ENCODE results near the gene ACVR1.

Gene ACVR1

DNA sequence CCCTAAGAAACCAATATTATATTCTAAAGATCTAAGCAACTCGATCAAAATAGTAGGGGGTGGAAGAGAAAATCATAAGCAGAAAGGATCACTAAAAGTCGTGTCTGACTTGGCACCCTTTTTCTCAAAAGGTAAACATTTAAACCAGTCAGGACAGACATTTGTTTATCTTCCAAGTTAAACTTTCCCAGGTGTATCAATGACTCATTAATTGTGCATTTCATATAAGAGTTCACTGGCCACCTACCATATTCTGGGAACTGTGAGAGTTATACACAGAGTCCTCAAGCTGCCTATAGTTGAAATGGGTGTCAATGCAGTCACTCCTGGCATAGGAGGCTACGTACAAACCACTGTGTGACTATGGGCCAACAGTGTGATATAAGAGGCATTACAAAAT is 4.8 kb upstream of the ACVR1 start:
- no peak overlapping the region for H3K4me3 ChIP-seq (ENCODE audit: low read length)
- TF ChIP-seq, protein P1, sequence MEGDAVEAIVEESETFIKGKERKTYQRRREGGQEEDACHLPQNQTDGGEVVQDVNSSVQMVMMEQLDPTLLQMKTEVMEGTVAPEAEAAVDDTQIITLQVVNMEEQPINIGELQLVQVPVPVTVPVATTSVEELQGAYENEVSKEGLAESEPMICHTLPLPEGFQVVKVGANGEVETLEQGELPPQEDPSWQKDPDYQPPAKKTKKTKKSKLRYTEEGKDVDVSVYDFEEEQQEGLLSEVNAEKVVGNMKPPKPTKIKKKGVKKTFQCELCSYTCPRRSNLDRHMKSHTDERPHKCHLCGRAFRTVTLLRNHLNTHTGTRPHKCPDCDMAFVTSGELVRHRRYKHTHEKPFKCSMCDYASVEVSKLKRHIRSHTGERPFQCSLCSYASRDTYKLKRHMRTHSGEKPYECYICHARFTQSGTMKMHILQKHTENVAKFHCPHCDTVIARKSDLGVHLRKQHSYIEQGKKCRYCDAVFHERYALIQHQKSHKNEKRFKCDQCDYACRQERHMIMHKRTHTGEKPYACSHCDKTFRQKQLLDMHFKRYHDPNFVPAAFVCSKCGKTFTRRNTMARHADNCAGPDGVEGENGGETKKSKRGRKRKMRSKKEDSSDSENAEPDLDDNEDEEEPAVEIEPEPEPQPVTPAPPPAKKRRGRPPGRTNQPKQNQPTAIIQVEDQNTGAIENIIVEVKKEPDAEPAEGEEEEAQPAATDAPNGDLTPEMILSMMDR (conservative IDR thresholded peaks at IDR 0.05; ENCODE audit: low read length), result no peak
- no peak for DNase-seq (ENCODE audit: low read depth)

DNA sequence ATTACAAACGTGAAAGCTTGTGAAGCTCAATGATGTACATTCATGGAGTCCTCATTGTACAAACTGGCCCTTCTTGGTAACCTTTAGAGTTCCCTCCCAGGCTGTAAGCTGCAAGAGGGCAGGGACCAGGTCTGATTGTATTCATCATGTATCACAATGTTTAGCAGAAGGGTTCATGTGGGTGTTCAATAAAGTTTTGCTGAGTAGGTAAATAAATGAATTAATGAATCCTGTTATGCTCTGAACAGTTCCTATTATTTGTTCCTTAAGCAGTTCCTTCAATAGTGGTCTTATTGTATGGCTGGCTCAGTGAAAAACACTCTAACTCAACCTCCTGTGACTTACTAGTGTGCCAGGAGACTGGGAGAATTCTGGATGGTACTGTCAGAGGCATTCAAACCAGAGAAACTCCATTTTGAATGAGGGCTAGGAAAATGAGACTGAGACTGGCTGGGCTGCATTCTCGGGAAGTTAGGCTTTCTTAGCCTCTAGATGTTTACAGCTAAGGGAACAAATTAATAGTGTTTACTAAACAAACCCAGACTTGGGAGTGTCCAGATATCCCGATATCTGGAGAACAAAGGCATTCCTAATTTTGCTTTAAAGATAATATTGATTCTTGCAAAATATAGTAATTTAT is 1.8 kb upstream of the ACVR1 start:
- no peak for DNase-seq (ENCODE audit: low read depth)
- no peak overlapping the region for H3K4me3 ChIP-seq (ENCODE audit: low read length)
- TF ChIP-seq, protein P1 (conservative IDR thresholded peaks at IDR 0.05; ENCODE audit: low read length), result no peak

DNA sequence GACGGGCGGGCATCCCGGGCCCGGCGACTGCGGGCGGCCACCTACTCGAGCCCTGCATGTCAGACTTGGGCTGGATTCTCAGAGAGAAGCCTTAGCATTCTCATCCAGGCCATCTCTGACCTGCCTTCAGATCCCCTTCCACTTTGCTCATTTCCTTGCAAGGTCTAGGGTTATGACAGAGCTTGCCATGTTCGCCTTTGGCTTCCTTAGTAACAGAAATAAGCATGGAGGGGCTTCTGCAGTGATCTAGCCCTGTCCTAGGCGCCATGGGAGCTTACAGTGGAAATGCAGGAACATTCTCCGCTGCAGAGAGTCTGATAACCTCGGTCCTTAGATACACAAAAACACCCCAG is 632 bp upstream of the ACVR1 start:
- DNase-seq (ENCODE audit: low read depth), result no peak
- TF ChIP-seq, protein P1 (conservative IDR thresholded peaks at IDR 0.05; ENCODE audit: low read length), result no peak
- H3K4me3 ChIP-seq (ENCODE audit: low read length), result peak overlapping the region; percentile 68

DNA sequence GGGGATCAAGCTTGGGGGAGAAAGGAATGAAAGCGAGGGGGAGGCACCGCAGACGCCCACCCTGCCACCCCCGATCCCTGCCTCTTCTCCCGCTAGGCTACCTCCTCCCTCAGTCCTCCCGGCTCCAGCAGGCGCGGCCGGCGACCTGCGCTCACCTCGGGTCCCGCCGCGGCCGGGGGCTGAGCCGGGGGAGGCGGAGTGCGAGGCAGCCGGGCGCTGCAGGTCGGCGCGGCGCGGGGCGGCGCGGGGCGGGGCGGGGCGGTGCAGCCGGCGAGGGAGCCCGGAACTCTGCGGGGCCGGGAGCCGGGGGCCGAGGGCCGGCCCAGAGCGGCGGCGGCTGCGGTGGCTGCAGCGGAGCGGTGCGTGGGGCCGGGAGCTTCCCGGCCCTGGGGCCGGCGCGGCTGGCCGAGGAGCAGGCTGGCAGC is 477 bp downstream of the ACVR1 start:
- no peak for DNase-seq (ENCODE audit: low read depth)
- TF ChIP-seq, protein P1 (conservative IDR thresholded peaks at IDR 0.05; ENCODE audit: low read length), result no peak
- H3K4me3 ChIP-seq (ENCODE audit: low read length), result peak overlapping the region; percentile 84

DNA sequence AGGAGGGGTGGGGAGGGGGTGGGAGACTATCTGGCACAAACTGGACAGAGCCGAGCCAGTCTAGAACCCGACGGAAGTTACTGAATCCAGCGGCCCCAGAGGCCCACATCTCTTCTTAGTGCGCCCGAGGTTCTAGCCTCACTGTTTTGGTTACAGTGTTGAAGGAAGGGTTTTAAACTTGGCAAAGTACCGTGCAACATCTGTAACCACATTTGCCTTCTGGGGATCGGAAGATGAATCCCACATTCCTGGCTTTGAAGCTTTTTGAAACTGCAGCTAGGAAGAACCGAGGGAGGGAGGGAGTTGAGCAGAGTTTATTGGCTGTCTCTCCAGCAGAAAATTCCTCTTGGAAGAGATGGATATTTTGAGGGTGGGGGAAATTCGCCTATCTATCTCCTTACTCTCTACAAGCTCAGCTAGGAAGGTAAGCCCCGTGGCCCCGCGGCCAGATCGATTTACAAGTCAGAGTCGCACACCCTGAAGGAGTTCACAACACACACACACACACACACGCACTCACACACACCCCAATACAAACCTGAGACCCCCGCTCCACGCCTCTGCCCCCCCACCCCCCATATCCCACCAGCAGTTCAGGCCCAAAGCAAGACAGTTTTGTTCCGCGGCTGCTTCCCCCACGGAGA is 1.0 kb downstream of the ACVR1 start:
- peak; percentile 97 for DNase-seq (ENCODE audit: low read depth)
- TF ChIP-seq, protein P1 (conservative IDR thresholded peaks at IDR 0.05; ENCODE audit: low read length), result no peak
- H3K4me3 ChIP-seq (ENCODE audit: low read length), result peak overlapping the region; percentile 84

DNA sequence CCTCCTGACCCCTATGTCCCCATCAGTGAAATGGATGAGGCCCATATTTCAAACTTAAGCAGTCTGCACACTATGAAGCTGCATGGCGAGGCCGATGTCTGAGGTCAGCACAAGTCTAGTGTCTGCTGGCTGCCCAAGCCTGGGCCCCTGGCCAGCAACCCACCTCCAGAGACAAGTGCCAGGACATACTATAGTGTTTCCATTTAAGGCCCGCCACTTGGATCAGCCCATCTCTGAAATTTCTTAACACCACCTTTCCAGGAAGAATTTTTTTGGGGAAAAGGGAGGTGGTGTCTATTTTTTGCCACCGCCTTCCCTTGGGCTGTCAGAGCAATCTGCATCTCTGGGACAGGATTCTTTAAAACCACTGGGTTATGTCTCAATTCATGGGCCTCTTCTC is 1.8 kb downstream of the ACVR1 start:
- H3K4me3 ChIP-seq (ENCODE audit: low read length), result peak overlapping the region; percentile 84
- TF ChIP-seq, protein P1 (conservative IDR thresholded peaks at IDR 0.05; ENCODE audit: low read length), result no peak
- peak; percentile 31 for DNase-seq (ENCODE audit: low read depth)

DNA sequence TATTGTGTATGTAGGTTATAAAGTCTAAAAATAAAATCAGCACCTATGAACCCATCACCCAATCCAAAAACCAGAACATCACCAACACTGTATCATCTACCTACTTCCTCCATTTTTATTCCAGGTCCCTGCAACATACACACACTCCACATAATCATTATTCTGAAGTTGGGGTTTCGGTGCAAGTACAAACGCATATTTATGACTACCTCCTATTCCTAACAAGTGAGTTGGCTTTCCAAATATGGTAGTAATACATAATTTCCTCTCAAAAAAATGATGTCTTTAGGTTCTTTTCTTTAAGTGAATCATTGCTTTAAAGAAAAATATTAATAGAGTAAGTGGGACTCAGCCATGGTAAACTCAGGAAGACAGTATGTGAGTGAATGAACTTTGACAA is 3.3 kb downstream of the ACVR1 start:
- TF ChIP-seq, protein P1 (conservative IDR thresholded peaks at IDR 0.05; ENCODE audit: low read length), result no peak
- DNase-seq (ENCODE audit: low read depth), result no peak
- H3K4me3 ChIP-seq (ENCODE audit: low read length), result no peak overlapping the region

Measured in AG10803 (cell line).